H9 (cell line): ENCODE data around the gene GNAO1. TPM values are rescaled to one million over a fixed set of nuclear protein-coding genes. Genes with fewer than 3 reads are reported as not detected.

ENCODE experiments used
- DNase-seq: peaks from one replicate; pipeline ENCODE4 v3.0.0-alpha.2; 2017
- H2AFZ ChIP-seq: one replicate; pipeline ENCODE4 v1.6.1; 2013; ENCODE audit warnings: mild to moderate bottlenecking, low read length, control low read depth, moderate library complexity
- H2AK5ac ChIP-seq: 2 replicates; pipeline ENCODE4 v1.6.1; 2013; ENCODE audit warnings: low read length, control low read depth, mixed read lengths; ENCODE audit not compliant: insufficient read length
- H2BK120ac ChIP-seq: one replicate; pipeline ENCODE4 v1.6.1; 2013; ENCODE audit warnings: low read depth, mild to moderate bottlenecking, low read length, control low read depth, inconsistent platforms; ENCODE audit not compliant: poor library complexity, severe bottlenecking
- H2BK12ac ChIP-seq: 2 replicates; pipeline ENCODE4 v1.6.1; 2013; ENCODE audit warnings: low read length, control low read depth, mixed read lengths, low read depth; ENCODE audit not compliant: insufficient read length
- H2BK15ac ChIP-seq: 2 replicates; pipeline ENCODE4 v1.6.1; 2013; ENCODE audit warnings: low read depth, low read length, control low read depth
- H2BK20ac ChIP-seq: one replicate; pipeline ENCODE4 v1.6.1; 2013; ENCODE audit warnings: low read depth, mild to moderate bottlenecking, low read length, control low read depth, inconsistent platforms; ENCODE audit not compliant: poor library complexity, severe bottlenecking
- H2BK5ac ChIP-seq: 2 replicates; pipeline ENCODE4 v1.6.1; 2013; ENCODE audit warnings: low read length, control low read depth, mixed read lengths; ENCODE audit not compliant: insufficient read length
- H3K14ac ChIP-seq: 2 replicates; pipeline ENCODE4 v1.6.1; 2013; ENCODE audit warnings: low read length, control low read depth; ENCODE audit not compliant: insufficient read depth
- H3K18ac ChIP-seq: 2 replicates; pipeline ENCODE4 v1.6.1; 2013; ENCODE audit warnings: low read depth, mild to moderate bottlenecking, mixed read lengths, low read length, control low read depth; ENCODE audit not compliant: insufficient read length
- H3K23ac ChIP-seq: 2 replicates; pipeline ENCODE4 v1.6.1; 2013; ENCODE audit warnings: low read length, control low read depth, mixed read lengths, low read depth; ENCODE audit not compliant: insufficient read length
- H3K23me2 ChIP-seq: 2 replicates; pipeline ENCODE4 v1.6.1; 2013; ENCODE audit warnings: low read depth, mild to moderate bottlenecking, mixed read lengths, low read length, control low read depth; ENCODE audit not compliant: insufficient read length, poor library complexity, severe bottlenecking
- H3K27ac ChIP-seq: 2 replicates; pipeline ENCODE4 v1.5.1; 2013; ENCODE audit warnings: low read length, control low read depth, mixed read lengths, low read depth; ENCODE audit not compliant: insufficient read length
- H3K27me3 ChIP-seq: 2 replicates; pipeline ENCODE4 v1.6.1; 2013; ENCODE audit warnings: low read length, control low read depth, inconsistent platforms; ENCODE audit not compliant: insufficient read depth
- H3K4ac ChIP-seq: 2 replicates; pipeline ENCODE4 v1.6.1; 2013; ENCODE audit warnings: low read depth, mild to moderate bottlenecking, control low read depth, inconsistent platforms, low read length, moderate library complexity
- H3K4me1 ChIP-seq: 2 replicates; pipeline ENCODE4 v1.6.1; 2013; ENCODE audit warnings: low read length, control low read depth, inconsistent platforms; ENCODE audit not compliant: insufficient read depth
- H3K4me2 ChIP-seq: 2 replicates; pipeline ENCODE4 v1.6.1; 2013; ENCODE audit warnings: low read length, control low read depth, mixed read lengths; ENCODE audit not compliant: insufficient read length, insufficient read depth
- H3K56ac ChIP-seq: 2 replicates; pipeline ENCODE4 v1.6.1; 2013; ENCODE audit warnings: low read depth, mild to moderate bottlenecking, mixed read lengths, low read length, control low read depth; ENCODE audit not compliant: insufficient read length
- H3K79me1 ChIP-seq: 2 replicates; pipeline ENCODE4 v1.6.1; 2013; ENCODE audit warnings: low read depth, mild to moderate bottlenecking, moderate library complexity, low read length, control low read depth, inconsistent platforms; ENCODE audit not compliant: insufficient read depth, poor library complexity, severe bottlenecking
- H3K79me2 ChIP-seq: 2 replicates; pipeline ENCODE4 v1.6.1; 2013; ENCODE audit warnings: low read length, control low read depth, inconsistent platforms; ENCODE audit not compliant: insufficient read depth
- H3K9ac ChIP-seq: 2 replicates; pipeline ENCODE4 v1.6.1; 2013; ENCODE audit warnings: low read length, control low read depth, mixed read lengths; ENCODE audit not compliant: insufficient read length; ENCODE audit errors: extremely low read depth
- H3K9me3 ChIP-seq: one replicate; pipeline ENCODE4 v1.6.1; 2013; ENCODE audit warnings: low read depth, low read length, inconsistent platforms; ENCODE audit not compliant: control insufficient read depth
- H3T11ph ChIP-seq: one replicate; pipeline ENCODE4 v1.6.1; 2013; ENCODE audit warnings: mild to moderate bottlenecking, low read length, control low read depth, inconsistent platforms
- H4K20me1 ChIP-seq: one replicate; pipeline ENCODE4 v1.6.1; 2013; ENCODE audit not compliant: control insufficient read depth, insufficient read length, insufficient read depth
- H4K5ac ChIP-seq: 2 replicates; pipeline ENCODE4 v1.6.1; 2013; ENCODE audit warnings: low read depth, mild to moderate bottlenecking, mixed read lengths, low read length, control low read depth; ENCODE audit not compliant: insufficient read length
- H4K8ac ChIP-seq: replicated peaks from 2 replicates; pipeline ENCODE4 v1.6.1; 2013; ENCODE audit warnings: low read length, control low read depth, mixed read lengths, low read depth; ENCODE audit not compliant: insufficient read length
- H4K91ac ChIP-seq: 2 replicates; pipeline ENCODE4 v1.6.1; 2013; ENCODE audit warnings: low read depth, mild to moderate bottlenecking, moderate library complexity, mixed read lengths, low read length, control low read depth; ENCODE audit not compliant: insufficient read length
- H3K27ac Mint-ChIP-seq, 3 experiments: 2 replicates in 2 of 3; 3 replicates in 1 of 3; pipeline ENCODE4 v1.8.0; 2020 to 2021; ENCODE audit warnings: mixed read lengths in 3 of 3, mild to moderate bottlenecking in 1 of 3, moderate library complexity in 1 of 3
- H3K27me3 Mint-ChIP-seq: 2 replicates; pipeline ENCODE4 v1.8.0; 2021; ENCODE audit warnings: low read depth, mild to moderate bottlenecking, moderate library complexity, mixed read lengths
- H3K36me3 Mint-ChIP-seq, 3 experiments: 2 replicates in 2 of 3; 3 replicates in 1 of 3; pipeline ENCODE4 v1.8.0; 2020 to 2021; ENCODE audit warnings: low read depth in 3 of 3, mixed read lengths in 3 of 3; ENCODE audit not compliant: insufficient read depth in 1 of 3
- H3K4me1 Mint-ChIP-seq, 2 experiments: 2 replicates each; pipeline ENCODE4 v1.8.0; 2020; ENCODE audit warnings: mixed read lengths in 2 of 2
- H3K4me3 Mint-ChIP-seq, 2 experiments: 2 replicates in 1 of 2; 3 replicates in 1 of 2; pipeline ENCODE4 v1.8.0; 2020 to 2021; ENCODE audit warnings: mild to moderate bottlenecking in 2 of 2, mixed read lengths in 2 of 2, moderate library complexity in 1 of 2
- H3K9me3 Mint-ChIP-seq, 2 experiments: 2 replicates in 1 of 2; 3 replicates in 1 of 2; pipeline ENCODE4 v1.8.0; 2020; ENCODE audit warnings: mild to moderate bottlenecking in 2 of 2, mixed read lengths in 2 of 2, moderate library complexity in 1 of 2
- WGBS: extraction: QIAGEN DNeasy Blood & Tissue Kit; methylation state at CpG from one replicate; pipeline ENCODE4 v1.1.7; 2013; ENCODE audit warnings: missing lambda C conversion rate, low lambda C conversion rate, mixed read lengths; ENCODE audit not compliant: insufficient read length; ENCODE audit errors: extremely low coverage; 5-methylcytosine and 5-hydroxymethylcytosine counted together
- total RNA-seq: library from RNA; stranded (reverse); gene quantifications from 2 replicates; pipeline ENCODE4 v1.2.1, GENCODE V29; 2021
- TF ChIP-seq, protein P1 (sequence below): fragments of 200-600 bp; sonication (generic); conservative IDR thresholded peaks from 3 replicates; pipeline ENCODE4 v1.8.0; 2021; ENCODE audit warnings: antibody characterized with exemption, mild to moderate bottlenecking

GNAO1 gene
- total RNA-seq, 1 experiment from 2014 or later = 16.9 TPM

DNA sequence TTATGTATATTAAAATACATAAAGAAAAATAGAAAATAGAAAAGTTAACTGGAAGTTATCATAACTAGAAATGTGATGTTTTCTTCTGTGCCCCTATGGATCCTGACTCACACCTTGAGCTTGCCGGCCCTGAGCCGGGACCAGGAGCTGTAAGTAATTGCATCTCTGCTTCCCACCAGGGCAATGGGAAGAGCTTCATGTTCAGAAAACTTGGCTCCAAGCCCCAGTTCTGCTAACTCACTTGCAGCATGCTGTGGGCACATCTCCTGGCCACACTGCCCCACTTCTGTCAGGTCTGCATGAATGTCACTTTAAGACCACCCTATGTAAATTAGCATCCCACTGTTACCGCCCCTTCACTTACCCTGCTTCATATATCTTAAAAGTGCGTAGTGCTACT is 37.2 kb downstream of the GNAO1 start:
- TF ChIP-seq, protein P1, sequence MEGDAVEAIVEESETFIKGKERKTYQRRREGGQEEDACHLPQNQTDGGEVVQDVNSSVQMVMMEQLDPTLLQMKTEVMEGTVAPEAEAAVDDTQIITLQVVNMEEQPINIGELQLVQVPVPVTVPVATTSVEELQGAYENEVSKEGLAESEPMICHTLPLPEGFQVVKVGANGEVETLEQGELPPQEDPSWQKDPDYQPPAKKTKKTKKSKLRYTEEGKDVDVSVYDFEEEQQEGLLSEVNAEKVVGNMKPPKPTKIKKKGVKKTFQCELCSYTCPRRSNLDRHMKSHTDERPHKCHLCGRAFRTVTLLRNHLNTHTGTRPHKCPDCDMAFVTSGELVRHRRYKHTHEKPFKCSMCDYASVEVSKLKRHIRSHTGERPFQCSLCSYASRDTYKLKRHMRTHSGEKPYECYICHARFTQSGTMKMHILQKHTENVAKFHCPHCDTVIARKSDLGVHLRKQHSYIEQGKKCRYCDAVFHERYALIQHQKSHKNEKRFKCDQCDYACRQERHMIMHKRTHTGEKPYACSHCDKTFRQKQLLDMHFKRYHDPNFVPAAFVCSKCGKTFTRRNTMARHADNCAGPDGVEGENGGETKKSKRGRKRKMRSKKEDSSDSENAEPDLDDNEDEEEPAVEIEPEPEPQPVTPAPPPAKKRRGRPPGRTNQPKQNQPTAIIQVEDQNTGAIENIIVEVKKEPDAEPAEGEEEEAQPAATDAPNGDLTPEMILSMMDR = no peak
- peaks cover 11 to 14% of the 10 kb centered on the region in 2 experiments for H3K4me1 Mint-ChIP-seq
- H2AFZ ChIP-seq = no peak overlapping the region

More for the DNA sequence above, 37.2 kb downstream of the GNAO1 start:
- H2AK5ac ChIP-seq = no peak overlapping the region
- Mint-ChIP-seq H3K4me3 (no peak overlapping the region), H3K36me3 (no peaks in the 10 kb centered on the region), H3K27ac (no peak overlapping the region), H3K9me3 (no peaks in the 10 kb centered on the region), H3K27me3 (no peaks in the 10 kb centered on the region)
- H3K4me1 ChIP-seq = peaks cover 3% of the 10 kb centered on the region; the same call in 1 of the 2 replicates
- no peak overlapping the region for H3K14ac ChIP-seq
- WGBS = no CpG with 5 or more reads among the region's 4 CpGs
- no peak overlapping the region for H2BK20ac ChIP-seq
- H3K23ac ChIP-seq = no peak overlapping the region
- H3K4me2 ChIP-seq = no peak overlapping the region
- no peaks in the 10 kb centered on the region for H3K23me2 ChIP-seq
- peaks cover 3% of the 10 kb centered on the region; the same call in 1 of the 2 replicates for H3K79me2 ChIP-seq
- no peaks in the 10 kb centered on the region for H3K9me3 ChIP-seq
- H2BK12ac ChIP-seq = no peak overlapping the region
- DNase-seq = no peak
- no peak overlapping the region for H3K18ac ChIP-seq
- no peak overlapping the region for H4K8ac ChIP-seq
- no peak overlapping the region for H3T11ph ChIP-seq
- no peak overlapping the region for H2BK15ac ChIP-seq
- H4K20me1 ChIP-seq = no peaks in the 10 kb centered on the region
- H4K91ac ChIP-seq = no peak overlapping the region
- H3K27me3 ChIP-seq = no peaks in the 10 kb centered on the region
- H3K9ac ChIP-seq = no peak overlapping the region
- H2BK5ac ChIP-seq = no peak overlapping the region
- H4K5ac ChIP-seq = no peak overlapping the region
- H3K56ac ChIP-seq = no peak overlapping the region
- H2BK120ac ChIP-seq = no peak overlapping the region
- no peak overlapping the region for H3K4ac ChIP-seq
- no peaks in the 10 kb centered on the region for H3K79me1 ChIP-seq
- no peak overlapping the region for H3K27ac ChIP-seq
